HepG2 (cell line): Measurements from ENCODE around the gene BCL2L1. TPM values are rescaled to one million over a fixed set of nuclear protein-coding genes. Genes with fewer than 3 reads are reported as not detected.

Source experiments
- AGO2 ChIP-seq: fragments of 200-400 bp; formaldehyde crosslinking; optimal IDR thresholded peaks from 2 replicates; pipeline ENCODE3; 2017; ENCODE audit warnings: mild to moderate bottlenecking, low read depth, low read length, moderate library complexity
- ATF4 ChIP-seq, 2 experiments: fragments of 450-650 bp in 1 of 2; sonication (generic) in 1 of 2; formaldehyde crosslinking; IDR thresholded peaks; 2 replicates each; pipeline versions ENCODE4 v1.5.0 to v1.8.0; 2020 to 2022; ENCODE audit warnings: mild to moderate bottlenecking in 1 of 2, missing genetic modification reagents in 1 of 2
- CBX5 ChIP-seq: sonication (generic); formaldehyde crosslinking; IDR thresholded peaks from 2 replicates; pipeline ENCODE4 v1.4.0; 2020; ENCODE audit warnings: missing genetic modification reagents, borderline replicate concordance
- CEBPZ ChIP-seq: IDR thresholded peaks from 2 replicates; pipeline ENCODE4 v1.6.1; 2012; ENCODE audit warnings: low read length, improper control_type of control experiment
- HDAC6 ChIP-seq: fragments of 200-600 bp; sonication (generic); IDR thresholded peaks from 2 replicates; pipeline ENCODE4 v1.7.0; 2017; ENCODE audit warnings: mild to moderate bottlenecking, antibody characterized with exemption, low read length, low read depth
- HOXD1 ChIP-seq: sonication (generic); formaldehyde crosslinking; IDR thresholded peaks from 2 replicates; pipeline ENCODE4 v1.5.0; 2020; ENCODE audit warnings: missing genetic modification reagents
- LBX2 ChIP-seq: sonication (generic); formaldehyde crosslinking; IDR thresholded peaks from 2 replicates; pipeline ENCODE4 v1.5.0; 2020; ENCODE audit warnings: missing genetic modification reagents, mild to moderate bottlenecking, borderline replicate concordance
- MLX ChIP-seq: IDR thresholded peaks from 2 replicates; pipeline ENCODE4 v1.6.1; 2016
- POLR2AphosphoS5 ChIP-seq: IDR thresholded peaks from 2 replicates; pipeline ENCODE4 v1.6.1; 2012; ENCODE audit warnings: low read depth, low read length
- RFX1 ChIP-seq: fragments of 450-650 bp; IDR thresholded peaks from 2 replicates; pipeline ENCODE4 v1.6.1; 2017
- SIN3B ChIP-seq: fragments of 150-350 bp; IDR thresholded peaks from 2 replicates; pipeline ENCODE4 v1.6.1; 2014; ENCODE audit warnings: low read length
- THRA ChIP-seq: sonication (generic); formaldehyde crosslinking; IDR thresholded peaks from 2 replicates; pipeline ENCODE4 v1.4.0; 2020; ENCODE audit warnings: missing genetic modification reagents, borderline replicate concordance
- ZBTB42 ChIP-seq: sonication (generic); formaldehyde crosslinking; IDR thresholded peaks from 2 replicates; pipeline ENCODE4 v1.5.0; 2020; ENCODE audit warnings: mild to moderate bottlenecking, missing genetic modification reagents
- ZNF569 ChIP-seq: sonication (generic); formaldehyde crosslinking; IDR thresholded peaks from 2 replicates; pipeline ENCODE4 v1.5.0; 2020; ENCODE audit warnings: mild to moderate bottlenecking, missing genetic modification reagents, moderate library complexity, borderline replicate concordance
- ZNF607 ChIP-seq: sonication (generic); formaldehyde crosslinking; IDR thresholded peaks from 2 replicates; pipeline ENCODE4 v1.5.1; 2020; ENCODE audit warnings: missing genetic modification reagents, mild to moderate bottlenecking, borderline replicate concordance
- ZNF674 ChIP-seq: sonication (generic); formaldehyde crosslinking; IDR thresholded peaks from 2 replicates; pipeline ENCODE4 v1.5.0; 2020; ENCODE audit warnings: low read depth, mild to moderate bottlenecking, missing genetic modification reagents
- ZNF740 ChIP-seq: sonication (generic); formaldehyde crosslinking; IDR thresholded peaks from 2 replicates; pipeline ENCODE4 v1.4.0; 2020; ENCODE audit warnings: missing genetic modification reagents
- ZNF790 ChIP-seq: sonication (generic); formaldehyde crosslinking; IDR thresholded peaks from 2 replicates; pipeline ENCODE4 v1.8.0; 2022; ENCODE audit warnings: missing genetic modification reagents, mild to moderate bottlenecking, borderline replicate concordance
- ZNF816 ChIP-seq: sonication (generic); formaldehyde crosslinking; IDR thresholded peaks from 2 replicates; pipeline ENCODE4 v1.8.0; 2022; ENCODE audit warnings: missing genetic modification reagents, mild to moderate bottlenecking, borderline replicate concordance
- polyA plus RNA-seq, 8 experiments: library from polyadenylated mRNA; depleted of rRNA in 3 of 8; stranded (reverse) in 7 of 8; unstranded in 1 of 8; fragments of >200 nt; fragmentation: Illumina TruSeq in 4 of 8; extraction: Trizol in 4 of 8; gene quantifications; 2 replicates each; pipeline versions ENCODE4 v1.2.1 to v1.2.3, GENCODE V29; 2011 to 2016; ENCODE audit warnings: low read depth in 4 of 8, missing spikeins in 1 of 8, mixed read lengths in 1 of 8; ENCODE audit not compliant: insufficient read depth in 1 of 8
- total RNA-seq, 5 experiments: library from RNA; depleted of rRNA; stranded (reverse); fragments of >200 nt; fragmentation: Illumina TruSeq; extraction: Trizol; gene quantifications; 2 replicates each; pipeline ENCODE4 v1.2.3, GENCODE V29; 2016; ENCODE audit warnings: low read depth in 1 of 5
- TF ChIP-seq, protein P1 (sequence below): sonication (generic); formaldehyde crosslinking; IDR thresholded peaks from 2 replicates; pipeline ENCODE4 v1.5.1; 2020; ENCODE audit warnings: missing genetic modification reagents, mild to moderate bottlenecking, borderline replicate concordance

BCL2L1 gene
- total and polyA plus RNA-seq, 2 of the 13 experiments (the other 11 are each of a cell fraction or from before 2014, with no cell fraction given), result 164 to 258 TPM

GRCh38 chr20:31663838-31664695 lies 58.6 kb downstream of the BCL2L1 start (continued):
- TF ChIP-seq ZNF607 (peak; percentile 51; the same call in 1 of the 2 replicates), SIN3B (0 out of 2 replicates have a peak, but pooled peaks have one; percentile 34), MLX (CRISPR knock-in tag) (peak; percentile 72), ZNF790 (CRISPR knock-in tag) (no peak), ZNF816 (CRISPR knock-in tag) (0 out of 2 replicates have a peak, but pooled peaks have one; percentile 31), HOXD1 (peak; percentile 34; the same call in 1 of the 2 replicates), ZBTB42 (0 out of 2 replicates have a peak, but pooled peaks have one; percentile 30), LBX2 (CRISPR knock-in tag) (no peak; the same call in 1 of the 2 replicates), ZNF740 (peak; percentile 50; the same call in 1 of the 2 replicates), CEBPZ (no peak), HDAC6 (no peak), ZNF674 (CRISPR knock-in tag) (no peak), AGO2 (no peak), POLR2AphosphoS5 (peak; percentile 60), ATF4 (CRISPR knock-in tag; IDR thresholded peaks at IDR 0.05) (peak in 1 of 2 experiments; percentile 64; a peak in 2 of 4 replicates), THRA (peak; percentile 77), RFX1 (no peak), CBX5 (no peak), ZNF569 (CRISPR knock-in tag) (no peak)
- TF ChIP-seq, protein P1, sequence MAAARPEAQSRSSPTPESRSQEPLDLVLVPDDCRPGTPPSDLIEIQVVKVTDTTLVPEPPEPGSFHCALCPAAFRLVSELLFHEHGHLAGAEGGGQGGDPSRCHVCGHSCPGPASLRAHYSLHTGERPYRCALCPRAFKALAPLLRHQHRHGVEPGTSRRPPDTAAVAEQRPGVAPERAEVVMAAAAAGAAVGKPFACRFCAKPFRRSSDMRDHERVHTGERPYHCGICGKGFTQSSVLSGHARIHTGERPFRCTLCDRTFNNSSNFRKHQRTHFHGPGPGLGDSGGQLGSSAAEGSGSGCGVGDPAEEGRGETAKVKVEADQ (CRISPR knock-in tag), result 0 out of 2 replicates have a peak, but pooled peaks have one; percentile 81
